IMR-90 (cell line): ENCODE measurements around the gene SLC35D3. TPM values are rescaled to one million over a fixed set of nuclear protein-coding genes. Genes with fewer than 3 reads are reported as not detected.

Source experiments
- ATAC-seq: fragments of 200-7000 bp; cut with Tn5 transposase; 2 replicates; pipeline ENCODE4 v1.9.1; 2020; ENCODE audit warnings: low read depth, mild to moderate bottlenecking, moderate library complexity
- BruUV-seq: library from RNA; stranded (reverse); fragments of 400-500 nt; replicated peaks from 2 replicates; lab custom pipeline; 2021; lab: Mats Ljungman, UMichigan
- CTCF ChIA-PET: fragments of 300-600 bp; formaldehyde crosslinking; extraction: SDS; loops from one replicate; lab custom pipeline; 2021; ENCODE audit warnings: antibody characterized with exemption; lab: Yijun Ruan, JAX
- POLR2A ChIA-PET: fragments of 300-600 bp; sonication (Branson Sonifier 250); formaldehyde crosslinking; loops from one replicate; lab custom pipeline; 2022; ENCODE audit warnings: antibody characterized with exemption; ENCODE audit not compliant: unreplicated experiment; lab: Charles Lee
- DNase-seq: peaks from one replicate; pipeline ENCODE4 v3.0.0; 2013
- H2AFZ ChIP-seq: replicated peaks from 2 replicates; pipeline ENCODE3; 2013; ENCODE audit warnings: low read length, mild to moderate bottlenecking; ENCODE audit not compliant: poor library complexity
- H2AK5ac ChIP-seq: 2 replicates; pipeline ENCODE4 v1.6.1; 2013; ENCODE audit warnings: low read depth, low read length, inconsistent platforms
- H2AK9ac ChIP-seq: replicated peaks from 2 replicates; pipeline ENCODE3; 2013; ENCODE audit warnings: mild to moderate bottlenecking, low read depth, low read length, moderate library complexity; ENCODE audit not compliant: poor library complexity
- H2BK120ac ChIP-seq: 2 replicates; pipeline ENCODE4 v1.6.1; 2013; ENCODE audit warnings: low read depth, low read length, inconsistent platforms
- H2BK15ac ChIP-seq: 3 replicates; pipeline ENCODE4 v1.6.1; 2013; ENCODE audit warnings: low read depth, low read length, inconsistent platforms
- H2BK20ac ChIP-seq: 2 replicates; pipeline ENCODE4 v1.6.1; 2013; ENCODE audit warnings: low read depth, mild to moderate bottlenecking, inconsistent platforms, low read length, moderate library complexity
- H2BK5ac ChIP-seq: 2 replicates; pipeline ENCODE4 v1.6.1; 2013; ENCODE audit warnings: mild to moderate bottlenecking, low read depth, low read length, inconsistent platforms; ENCODE audit not compliant: poor library complexity, severe bottlenecking
- H3K14ac ChIP-seq: replicated peaks from 2 replicates; pipeline ENCODE4 v1.6.1; 2013; ENCODE audit warnings: low read depth, low read length, inconsistent platforms
- H3K18ac ChIP-seq: 2 replicates; pipeline ENCODE4 v1.6.1; 2013; ENCODE audit warnings: low read depth, low read length, control low read depth
- H3K23ac ChIP-seq: 2 replicates; pipeline ENCODE4 v1.6.1; 2013; ENCODE audit warnings: low read depth, low read length, inconsistent platforms
- H3K27ac ChIP-seq: 2 replicates; pipeline ENCODE4 v1.5.1; 2013; ENCODE audit warnings: mild to moderate bottlenecking, control low read depth, low read length; ENCODE audit not compliant: insufficient read depth
- H3K27me3 ChIP-seq: 2 replicates; pipeline ENCODE4 v1.6.1; 2013; ENCODE audit warnings: low read length; ENCODE audit not compliant: control insufficient read depth, insufficient read depth
- H3K36me3 ChIP-seq: 2 replicates; pipeline ENCODE4 v1.6.1; 2013; ENCODE audit warnings: low read length, mixed read lengths; ENCODE audit not compliant: control insufficient read depth, insufficient read depth
- H3K4ac ChIP-seq: 2 replicates; pipeline ENCODE4 v1.6.1; 2013; ENCODE audit warnings: low read depth, low read length, inconsistent platforms
- H3K4me1 ChIP-seq: 2 replicates; pipeline ENCODE4 v1.6.1; 2013; ENCODE audit warnings: low read length, mixed read lengths; ENCODE audit not compliant: control insufficient read depth, insufficient read depth
- H3K4me2 ChIP-seq: 2 replicates; pipeline ENCODE4 v1.6.1; 2013; ENCODE audit warnings: low read depth, mild to moderate bottlenecking, control low read depth, low read length, moderate library complexity
- H3K4me3 ChIP-seq: 2 replicates; pipeline ENCODE4 v1.5.1; 2013; ENCODE audit warnings: low read depth, mild to moderate bottlenecking, control low read depth, low read length, moderate library complexity; ENCODE audit not compliant: insufficient read depth
- H3K56ac ChIP-seq: 2 replicates; pipeline ENCODE4 v1.6.1; 2013; ENCODE audit warnings: low read length, inconsistent platforms; ENCODE audit not compliant: insufficient read depth; ENCODE audit errors: extremely low read depth
- H3K79me1 ChIP-seq, 2 experiments: 2 replicates each; pipeline ENCODE4 v1.6.1; 2013; ENCODE audit warnings: low read length in 2 of 2, inconsistent platforms in 1 of 2, low read depth in 1 of 2
- H3K9ac ChIP-seq: 2 replicates; pipeline ENCODE4 v1.6.1; 2013; ENCODE audit warnings: low read depth, low read length, control low read depth
- H3K9me1 ChIP-seq: 2 replicates; pipeline ENCODE4 v1.6.1; 2013; ENCODE audit warnings: low read length, inconsistent platforms; ENCODE audit not compliant: insufficient read depth
- H3K9me3 ChIP-seq: 2 replicates; pipeline ENCODE4 v1.6.1; 2013; ENCODE audit warnings: low read length; ENCODE audit not compliant: control insufficient read depth, insufficient read depth
- H4K20me1 ChIP-seq: 2 replicates; pipeline ENCODE4 v1.6.1; 2013; ENCODE audit warnings: low read length, inconsistent platforms; ENCODE audit not compliant: insufficient read depth
- H4K5ac ChIP-seq: 2 replicates; pipeline ENCODE4 v1.6.1; 2013; ENCODE audit warnings: mild to moderate bottlenecking, low read depth, low read length, control low read depth
- H4K8ac ChIP-seq, 2 experiments: 2 replicates each; pipeline ENCODE4 v1.6.1; 2013; ENCODE audit warnings: low read depth in 2 of 2, low read length in 2 of 2, control low read depth in 1 of 2, inconsistent platforms in 1 of 2
- H4K91ac ChIP-seq: 2 replicates; pipeline ENCODE4 v1.6.1; 2013; ENCODE audit warnings: low read depth, low read length, inconsistent platforms; ENCODE audit not compliant: insufficient read depth
- BHLHE40 ChIP-seq: fragments of 150-350 bp; IDR thresholded peaks from 2 replicates; pipeline ENCODE4 v1.6.1; 2016; ENCODE audit warnings: mild to moderate bottlenecking, low read depth, low read length
- CHD1 ChIP-seq: IDR thresholded peaks from 2 replicates; pipeline ENCODE4 v1.6.1; 2012; ENCODE audit warnings: low read depth, low read length, improper control_type of control experiment
- CTCF ChIP-seq: conservative IDR thresholded peaks from 2 replicates; pipeline ENCODE4 v1.5.1; 2012; ENCODE audit warnings: mild to moderate bottlenecking, low read depth, low read length, improper control_type of control experiment
- ELK1 ChIP-seq: fragments of 150-350 bp; IDR thresholded peaks from 2 replicates; pipeline ENCODE4 v1.6.1; 2016; ENCODE audit warnings: low read depth, mild to moderate bottlenecking, low read length, moderate library complexity, borderline replicate concordance
- FOS ChIP-seq: fragments of 150-350 bp; IDR thresholded peaks from 2 replicates; pipeline ENCODE4 v1.6.1; 2016; ENCODE audit warnings: low read depth, low read length
- MAZ ChIP-seq: IDR thresholded peaks from 2 replicates; pipeline ENCODE4 v1.6.1; 2012; ENCODE audit warnings: low read depth, mild to moderate bottlenecking, low read length, improper control_type of control experiment, moderate library complexity, borderline replicate concordance
- MXI1 ChIP-seq: IDR thresholded peaks from 2 replicates; pipeline ENCODE4 v1.6.1; 2012; ENCODE audit warnings: low read depth, mild to moderate bottlenecking, low read length, moderate library complexity, borderline replicate concordance
- RAD21 ChIP-seq: IDR thresholded peaks from 2 replicates; pipeline ENCODE4 v1.6.1; 2012; ENCODE audit warnings: low read length, improper control_type of control experiment
- RCOR1 ChIP-seq: IDR thresholded peaks from 2 replicates; pipeline ENCODE4 v1.6.1; 2012; ENCODE audit warnings: mild to moderate bottlenecking, low read length, improper control_type of control experiment; ENCODE audit not compliant: insufficient replicate concordance
- RFX5 ChIP-seq: IDR thresholded peaks from 2 replicates; pipeline ENCODE4 v1.8.0; 2012; ENCODE audit warnings: low read depth, mild to moderate bottlenecking, low read length, moderate library complexity
- WGBS, 2 experiments: methylation state at CpG; one replicate each; pipeline versions ENCODE4 v1.1.5 to v1.1.7; 2013; ENCODE audit warnings: missing lambda C conversion rate in 2 of 2; ENCODE audit not compliant: insufficient read length in 1 of 2; ENCODE audit errors: extremely low coverage in 2 of 2; 5-methylcytosine and 5-hydroxymethylcytosine counted together
- dilution Hi-C: fragments of 300-500 bp; cut with HindIII; formaldehyde crosslinking; loops from one replicate; pipeline ENCODE4 v1.14.3; 2018; ENCODE audit warnings: low sequenced_read_pairs; ENCODE audit not compliant: unreplicated experiment
- in situ Hi-C: fragments of 300-500 bp; cut with MboI; formaldehyde crosslinking; loops from 3 replicates; pipeline ENCODE4 v1.14.3; 2019; ENCODE audit warnings: low sequenced_read_pairs, inconsistent platforms, mixed read lengths
- intact Hi-C: fragments of 100-400 bp; cut with micrococcal nuclease; formaldehyde crosslinking; loops from 2 replicates; pipeline ENCODE4 v1.10.0; 2022
- polyA plus RNA-seq, 3 experiments: library from polyadenylated mRNA; depleted of rRNA; stranded (reverse); fragments of >200 nt; gene quantifications; 2 replicates each; pipeline ENCODE4 v1.2.3, GENCODE V29; 2012; ENCODE audit warnings: low replicate concordance in 1 of 3
- total RNA-seq: library from RNA; depleted of rRNA; stranded (reverse); fragments of >200 nt; gene quantifications from 2 replicates; pipeline ENCODE4 v1.2.3, GENCODE V29; 2012
- TF ChIP-seq, protein P1 (sequence below): fragments of 150-350 bp; IDR thresholded peaks from 2 replicates; pipeline ENCODE4 v1.6.1; 2017; ENCODE audit warnings: mild to moderate bottlenecking, antibody characterized with exemption, low read length, low read depth

SLC35D3 gene
- total and polyA plus RNA-seq, 2 of the 4 experiments (the other 2 are of a cell fraction) = not detected

DNA sequence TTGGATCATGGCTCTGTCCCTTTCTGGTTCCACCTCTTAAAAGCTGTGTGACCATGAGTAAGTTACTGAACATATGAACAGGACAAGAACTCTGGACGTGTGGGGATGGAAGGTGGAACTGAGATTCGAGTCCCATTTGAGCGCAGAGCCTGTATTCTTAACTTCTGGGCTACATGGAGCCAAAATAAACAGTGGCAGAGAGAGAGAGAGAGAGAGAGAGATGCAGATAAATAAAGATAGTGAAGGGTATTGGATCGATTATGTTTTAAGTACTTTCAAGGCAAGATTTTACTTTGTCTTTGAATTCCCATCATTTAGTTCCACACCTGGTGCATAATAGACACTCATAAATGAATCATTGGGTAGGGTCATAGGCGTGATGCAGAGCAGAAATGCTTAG is 39.7 kb downstream of the SLC35D3 start:
- ChIA-PET CTCF (no interaction called here), POLR2A (no interaction called here)

More for the DNA sequence above, 39.7 kb downstream of the SLC35D3 start:
- H4K20me1 ChIP-seq = no peaks in the 10 kb centered on the region
- H4K5ac ChIP-seq = no peak overlapping the region
- no TSS peak for BruUV-seq
- no peak overlapping the region for H4K91ac ChIP-seq
- H2BK120ac ChIP-seq = no peak overlapping the region
- H2AK5ac ChIP-seq = no peak overlapping the region
- no peak overlapping the region for H2BK15ac ChIP-seq
- no peak overlapping the region for H3K14ac ChIP-seq
- no peak overlapping the region for H2BK20ac ChIP-seq
- ATAC-seq (no peak), DNase-seq (no peak)
- WGBS, 2 experiments = 68% methylated on average over 3 of the region's 5 CpGs; no CpG with 5 or more reads in 1 of the 2 experiments
- H2AFZ ChIP-seq = no peak overlapping the region
- H3K36me3 ChIP-seq = no peaks in the 10 kb centered on the region
- no peak overlapping the region for H3K18ac ChIP-seq
- H3K79me1 ChIP-seq = no peaks in the 10 kb centered on the region
- TF ChIP-seq ELK1 (no peak), RAD21 (no peak), CHD1 (no peak), FOS (no peak), MAZ (no peak), CTCF (no peak), RCOR1 (no peak), MXI1 (no peak), RFX5 (no peak), BHLHE40 (no peak)
- TF ChIP-seq, protein P1, sequence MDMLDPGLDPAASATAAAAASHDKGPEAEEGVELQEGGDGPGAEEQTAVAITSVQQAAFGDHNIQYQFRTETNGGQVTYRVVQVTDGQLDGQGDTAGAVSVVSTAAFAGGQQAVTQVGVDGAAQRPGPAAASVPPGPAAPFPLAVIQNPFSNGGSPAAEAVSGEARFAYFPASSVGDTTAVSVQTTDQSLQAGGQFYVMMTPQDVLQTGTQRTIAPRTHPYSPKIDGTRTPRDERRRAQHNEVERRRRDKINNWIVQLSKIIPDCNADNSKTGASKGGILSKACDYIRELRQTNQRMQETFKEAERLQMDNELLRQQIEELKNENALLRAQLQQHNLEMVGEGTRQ = no peak
- no peak overlapping the region for H3K4me2 ChIP-seq
- no peak overlapping the region for H2AK9ac ChIP-seq
- no peak overlapping the region for H3K4me3 ChIP-seq
- dilution Hi-C loops = no loop called here
- peaks cover 5% of the 10 kb centered on the region for H3K27me3 ChIP-seq
- H3K9me3 ChIP-seq = no peaks in the 10 kb centered on the region
- in situ Hi-C loops = no loop called here
- H4K8ac ChIP-seq = no peak overlapping the region
- H3K4me1 ChIP-seq = peaks cover 2% of the 10 kb centered on the region; the same call in 1 of the 2 replicates
- intact Hi-C loops = no loop called here
- H3K4ac ChIP-seq = no peak overlapping the region
- no peak overlapping the region for H3K9ac ChIP-seq
- H3K23ac ChIP-seq = no peak overlapping the region
- no peak overlapping the region for H3K56ac ChIP-seq
- H3K9me1 ChIP-seq = no peaks in the 10 kb centered on the region
- H2BK5ac ChIP-seq = no peak overlapping the region
- H3K27ac ChIP-seq = no peak overlapping the region
